Uterus (tissue), 4 donors: ENCODE data around the gene TFF2. TPM values are rescaled to one million over a fixed set of nuclear protein-coding genes. Genes with fewer than 3 reads are reported as not detected.
A peak's percentile ranks its signal among the peaks of the same experiment; 100 is the strongest.

ENCODE experiments used
- DNase-seq, 2 donors: peaks; one replicate each; pipeline ENCODE4 v3.0.0-alpha.2; 2019 to 2020
- H3K27ac ChIP-seq, 2 donors: fragments of 200-600 bp; sonication (generic); 1 replicate in 1 of 2; 2 replicates in 1 of 2; pipeline ENCODE4 v1.5.1; 2016 to 2018
- H3K27me3 ChIP-seq, 2 donors: fragments of 200-600 bp; sonication (generic); one replicate each; pipeline ENCODE4 v1.5.1; 2018 to 2019; ENCODE audit warnings: control low read depth in 1 of 2
- H3K36me3 ChIP-seq, 2 donors: fragments of 200-600 bp; sonication (generic); one replicate each; pipeline ENCODE4 v1.5.1; 2019; ENCODE audit warnings: control low read depth in 1 of 2
- H3K4me1 ChIP-seq, 2 donors: fragments of 200-600 bp; sonication (generic); one replicate each; pipeline ENCODE4 v1.5.1; 2018 to 2019; ENCODE audit warnings: control low read depth in 1 of 2
- H3K4me3 ChIP-seq, 2 donors: fragments of 200-600 bp; sonication (generic); 1 replicate in 1 of 2; 2 replicates in 1 of 2; pipeline ENCODE4 v1.5.1; 2018 to 2019; ENCODE audit warnings: mild to moderate bottlenecking in 1 of 2
- H3K9me3 ChIP-seq, 2 donors: fragments of 200-600 bp; sonication (generic); one replicate each; pipeline ENCODE4 v1.5.1; 2019; ENCODE audit warnings: control low read depth in 1 of 2
- CTCF ChIP-seq, 4 experiments: fragments of 200-600 bp in 2 of 4; fragments of 450-650 bp in 2 of 4; sonication (generic) in 2 of 4; IDR thresholded peaks; one replicate each; pipeline ENCODE4 v1.5.1; 2016 to 2019; ENCODE audit warnings: antibody characterized with exemption in 4 of 4, mild to moderate bottlenecking in 2 of 4, moderate library complexity in 1 of 4
- POLR2A ChIP-seq, 2 donors: fragments of 450-650 bp; IDR thresholded peaks; one replicate each; pipeline ENCODE4 v1.6.1; 2016; ENCODE audit warnings: antibody characterized with exemption in 2 of 2, mild to moderate bottlenecking in 1 of 2, moderate library complexity in 1 of 2
- intact Hi-C: fragments of 100-400 bp; cut with DNase I; formaldehyde crosslinking; loops from one replicate; pipeline ENCODE4 v1.15.1; 2023; ENCODE audit warnings: low total_unique reads
- total RNA-seq, 4 donors: library from RNA; depleted of rRNA in 3 of 4; stranded (reverse); fragments of >200 nt in 3 of 4; gene quantifications; one replicate each; pipeline versions ENCODE4 v1.1.0 to v1.2.4, GENCODE V29; 2014 to 2023
- donor health status: DM: yes; HTN: yes; CAD: no.

TFF2 gene
- total RNA-seq, 4 donors from 2014 or later, result not detected

GRCh38 chr21:42343963-42344510, 6.8 kb downstream of the TFF2 start:
- intact Hi-C loops, result no loop called here
- no peak overlapping the region for H3K4me3 ChIP-seq
- no peak for DNase-seq
- TF ChIP-seq CTCF (IDR thresholded peaks at IDR 0.05), result no peak
- no peak overlapping the region for H3K27ac ChIP-seq
- no peaks in the 10 kb centered on the region for H3K27me3 ChIP-seq
- H3K36me3 ChIP-seq, result no peaks in the 10 kb centered on the region
- no peaks in the 10 kb centered on the region for H3K9me3 ChIP-seq
- H3K4me1 ChIP-seq, result no peaks in the 10 kb centered on the region

DNA sequence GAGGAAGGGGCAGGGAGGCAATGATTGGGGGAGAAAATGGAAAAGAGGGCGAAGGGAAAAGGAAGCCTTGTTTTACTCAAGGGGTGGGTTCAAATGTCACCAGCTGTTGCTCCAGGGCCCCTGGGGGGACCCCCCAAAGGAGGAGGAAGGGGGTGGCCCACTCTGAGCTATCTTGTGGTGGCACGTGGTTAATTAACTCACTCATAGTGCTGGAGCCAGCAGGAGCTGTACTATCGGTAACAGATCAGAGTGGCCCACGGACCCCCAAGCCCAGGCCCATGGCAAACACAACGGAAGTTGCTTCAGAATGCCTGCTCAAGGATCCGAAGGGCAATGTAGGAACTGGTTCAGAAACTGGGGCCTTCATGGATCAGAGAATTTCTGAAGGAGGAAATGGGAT, 7.2 kb downstream of the TFF2 start:
- Histone ChIP-seq H3K27ac (no peak overlapping the region), H3K9me3 (no peaks in the 10 kb centered on the region), H3K27me3 (no peaks in the 10 kb centered on the region), H3K4me1 (no peaks in the 10 kb centered on the region), H3K36me3 (no peaks in the 10 kb centered on the region), H3K4me3 (no peak overlapping the region)
- no peak for TF ChIP-seq CTCF (IDR thresholded peaks at IDR 0.05)
- TF ChIP-seq POLR2A (IDR thresholded peaks at IDR 0.05), result no peak
- no peak for DNase-seq
- intact Hi-C loops, result no loop called here

GRCh38 chr21:42343101-42343500, 7.7 kb downstream of the TFF2 start:
- Histone ChIP-seq H3K27ac (no peak overlapping the region), H3K27me3 (no peaks in the 10 kb centered on the region), H3K4me1 (no peaks in the 10 kb centered on the region), H3K4me3 (no peak overlapping the region), H3K9me3 (no peaks in the 10 kb centered on the region), H3K36me3 (no peaks in the 10 kb centered on the region)
- TF ChIP-seq CTCF (IDR thresholded peaks at IDR 0.05) (no peak), POLR2A (IDR thresholded peaks at IDR 0.05) (no peak)
- no peak for DNase-seq
- intact Hi-C loops, result no loop called here

DNA sequence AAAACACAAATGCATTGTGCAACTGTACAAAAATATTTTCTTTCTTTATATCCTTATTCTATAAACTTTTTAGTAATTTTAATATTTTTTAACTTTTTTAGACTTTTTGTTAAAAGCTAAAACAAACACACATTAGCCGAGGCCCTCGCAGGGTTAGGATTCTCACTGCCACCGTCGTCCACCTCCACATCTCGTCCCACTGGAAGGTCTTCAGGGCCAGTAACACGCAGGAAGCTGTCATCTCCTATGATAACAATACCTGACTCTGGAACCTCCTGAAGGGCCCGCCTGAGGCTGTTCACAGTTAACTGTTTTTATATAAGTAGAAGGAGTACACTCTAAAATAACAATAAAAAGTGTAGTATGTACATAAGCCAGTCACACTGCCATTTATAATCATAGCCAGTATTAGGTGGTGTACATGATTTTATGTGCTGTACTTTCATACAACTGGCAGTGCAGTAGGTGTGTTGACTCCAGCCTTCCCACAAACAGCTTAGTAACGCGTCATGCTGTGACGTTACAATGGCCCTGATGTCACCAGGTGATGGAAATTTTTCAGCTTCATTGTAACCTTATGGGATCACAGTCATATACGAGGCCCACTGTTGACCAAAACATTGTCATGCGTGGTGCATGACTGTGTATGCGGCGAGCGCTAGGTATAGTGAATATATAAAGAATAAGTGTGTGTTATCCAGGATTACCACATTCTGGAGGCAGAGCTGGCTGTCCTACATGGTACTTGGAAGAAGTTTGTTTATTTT, 8.8 kb downstream of the TFF2 start:
- TF ChIP-seq POLR2A (IDR thresholded peaks at IDR 0.05), result no peak
- TF ChIP-seq CTCF (IDR thresholded peaks at IDR 0.05), result no peak
- no peaks in the 10 kb centered on the region for H3K9me3 ChIP-seq
- no peaks in the 10 kb centered on the region for H3K4me1 ChIP-seq
- no peak overlapping the region for H3K4me3 ChIP-seq
- no peaks in the 10 kb centered on the region for H3K36me3 ChIP-seq
- intact Hi-C loops, result no loop called here
- H3K27ac ChIP-seq, result no peak overlapping the region
- no peaks in the 10 kb centered on the region for H3K27me3 ChIP-seq
- DNase-seq, result no peak

GRCh38 chr21:42340187-42341050, 10.4 kb downstream of the TFF2 start:
- Histone ChIP-seq H3K9me3 (no peaks in the 10 kb centered on the region), H3K27me3 (peaks cover 0 to under 1% of the 10 kb centered on the region in 2 donors), H3K4me3 (no peak overlapping the region), H3K36me3 (no peaks in the 10 kb centered on the region), H3K27ac (no peak overlapping the region), H3K4me1 (no peaks in the 10 kb centered on the region)
- intact Hi-C loops, result no loop called here
- TF ChIP-seq CTCF (IDR thresholded peaks at IDR 0.05) (no peak), POLR2A (IDR thresholded peaks at IDR 0.05) (no peak)
- peak in 1 of 2 donors; percentile 1 for DNase-seq
